Lung (tissue), 16 donors: ENCODE measurements around the gene PMIS2. TPM values are rescaled to one million over a fixed set of nuclear protein-coding genes. Genes with fewer than 3 reads are reported as not detected.

Experiments
- ATAC-seq: fragments of 200-7000 bp; cut with Tn5 transposase; one replicate; pipeline ENCODE4 v1.9.1; 2020; ENCODE audit warnings: moderate number of reproducible peaks; ENCODE audit not compliant: insufficient read depth, low FRiP score
- DNase-seq, 3 donors: peaks; one replicate each; pipeline ENCODE4 v3.0.0-alpha.2; 2013 to 2017
- H3K27ac ChIP-seq, 2 donors: one replicate each; pipeline ENCODE4 v1.5.1; 2013; ENCODE audit warnings: mild to moderate bottlenecking in 2 of 2, moderate library complexity in 2 of 2, control low read depth in 1 of 2, inconsistent platforms in 1 of 2, low read depth in 1 of 2, low read length in 1 of 2
- H3K27me3 ChIP-seq, 3 donors: one replicate each; pipeline ENCODE4 v1.5.1; 2013; ENCODE audit warnings: low read length in 2 of 3; ENCODE audit not compliant: control insufficient read depth in 3 of 3, insufficient read depth in 3 of 3
- H3K36me3 ChIP-seq, 4 donors: one replicate each; pipeline ENCODE4 v1.5.1; 2013; ENCODE audit warnings: low read length in 4 of 4, mild to moderate bottlenecking in 1 of 4, moderate library complexity in 1 of 4; ENCODE audit not compliant: control insufficient read depth in 4 of 4, insufficient read depth in 4 of 4
- H3K4me1 ChIP-seq, 5 donors: one replicate each; pipeline ENCODE4 v1.5.1; 2013; ENCODE audit warnings: low read length in 5 of 5, mild to moderate bottlenecking in 2 of 5, moderate library complexity in 1 of 5; ENCODE audit not compliant: control insufficient read depth in 5 of 5, insufficient read depth in 5 of 5
- H3K4me3 ChIP-seq: one replicate; pipeline ENCODE4 v1.5.1; 2013; ENCODE audit warnings: mild to moderate bottlenecking, control low read depth, moderate library complexity
- H3K9ac ChIP-seq, 2 donors: one replicate each; pipeline ENCODE4 v1.5.1; 2013; ENCODE audit warnings: low read length in 2 of 2, control low read depth in 1 of 2; ENCODE audit not compliant: insufficient read depth in 1 of 2
- H3K9me3 ChIP-seq, 4 donors: one replicate each; pipeline ENCODE4 v1.5.1; 2013; ENCODE audit warnings: low read length in 3 of 4, mild to moderate bottlenecking in 1 of 4, moderate library complexity in 1 of 4; ENCODE audit not compliant: control insufficient read depth in 4 of 4, insufficient read depth in 3 of 4
- CTCF ChIP-seq: IDR thresholded peaks from 2 replicates; pipeline ENCODE4 v1.5.1; 2012; ENCODE audit warnings: mild to moderate bottlenecking; ENCODE audit errors: control extremely low read depth, extremely low read depth
- WGBS, 2 donors: extraction: QIAGEN DNeasy Blood & Tissue Kit; methylation state at CpG; one replicate each; pipeline ENCODE4 v1.1.7; 2013; 5-methylcytosine and 5-hydroxymethylcytosine counted together
- long read RNA-seq, 5 donors: transcript quantifications; one replicate each; lab custom pipeline, GENCODE V29; 2026
- polyA plus RNA-seq, 2 donors: library from polyadenylated mRNA; stranded (reverse); fragments of 200-250 nt; gene quantifications; one replicate each; pipeline ENCODE4 v1.2.1, GENCODE V29; 2013
- total RNA-seq, 2 donors: library from RNA; depleted of rRNA in 1 of 2; stranded (reverse); fragments of >200 nt in 1 of 2; gene quantifications; one replicate each; pipeline ENCODE4 v1.2.1, GENCODE V29; 2014 to 2021
- donor health status: control.
- donor health status: control.
- donor health status: Bipolar disorder and iron deficiency.
- donor health status: healthy.
- donor health status: DM: yes; HTN: yes; CAD: no.

PMIS2 gene
- total RNA-seq (not detected), polyA plus RNA-seq (not detected)
- long read RNA-seq, donor 1: 0 reads
- long read RNA-seq, donor 2: 0 reads
- long read RNA-seq, donor 3: 0 reads
- long read RNA-seq, donor 4: 0 reads
- long read RNA-seq, donor 5: 0 reads

DNA sequence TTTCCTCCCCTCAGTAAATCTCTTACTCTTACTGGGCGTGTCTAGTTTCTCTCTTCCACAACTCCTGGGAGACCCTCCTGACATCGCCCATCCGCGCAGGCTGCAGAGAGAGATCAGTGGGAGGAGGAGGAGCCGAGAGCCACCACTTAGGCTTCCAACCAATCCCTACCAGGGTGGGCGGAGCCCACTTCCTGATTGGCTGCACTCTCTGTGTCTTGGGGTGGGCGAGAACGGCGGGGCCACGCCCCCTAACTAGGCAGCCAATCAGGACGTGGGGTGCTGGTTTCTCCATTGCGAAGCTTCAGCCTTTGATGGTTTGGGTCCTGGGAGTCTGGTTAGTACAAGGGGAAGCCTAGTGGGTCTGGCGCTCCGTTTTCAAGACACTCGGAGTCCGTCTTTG is at the start of gene PMIS2:
Gene PMIS2 (plus strand): TSS at position 326 of the 400 bp plus-strand sequence. CDS start 87 bp downstream, outside the sequence.
- no peak within 1 kb of the TSS for H3K27ac ChIP-seq
- ATAC-seq: no peak
- no peaks in the 10 kb centered on the region for H3K9me3 ChIP-seq
- peaks cover 0 to 4% (median 3%) of the 10 kb centered on the region in 3 donors for H3K27me3 ChIP-seq
- no peak within 1 kb of the TSS for H3K4me3 ChIP-seq
- no peak for TF ChIP-seq CTCF
- H3K4me1 ChIP-seq: no peaks in the 10 kb centered on the region
- 30 to 59% methylated on average over 16 of the region's 16 CpGs for WGBS, 2 donors
- DNase-seq: no peak
- H3K9ac ChIP-seq: no peak within 1 kb of the TSS
- no peaks in the 10 kb centered on the region for H3K36me3 ChIP-seq

- H3K36me3 ChIP-seq: no peaks in the 10 kb centered on the region
- no peak overlapping the region for H3K27ac ChIP-seq
- ATAC-seq (no peak), DNase-seq (no peak)
- TF ChIP-seq CTCF: no peak
- peaks cover 0 to 4% (median 2%) of the 10 kb centered on the region in 3 donors for H3K27me3 ChIP-seq
- H3K9ac ChIP-seq: no peak overlapping the region
- WGBS, 2 donors: 82 to 86% methylated on average over 6 of the region's 6 CpGs
- H3K4me3 ChIP-seq: no peak overlapping the region
- peaks cover 0 to 4% (median 1%) of the 10 kb centered on the region in 5 donors for H3K4me1 ChIP-seq
- H3K9me3 ChIP-seq: peaks cover 0 to 1% (median 0%) of the 10 kb centered on the region in 4 donors
Measured at GRCh38 chr19:35539314-35539713, 46.7 kb upstream of the PMIS2 start.

DNA sequence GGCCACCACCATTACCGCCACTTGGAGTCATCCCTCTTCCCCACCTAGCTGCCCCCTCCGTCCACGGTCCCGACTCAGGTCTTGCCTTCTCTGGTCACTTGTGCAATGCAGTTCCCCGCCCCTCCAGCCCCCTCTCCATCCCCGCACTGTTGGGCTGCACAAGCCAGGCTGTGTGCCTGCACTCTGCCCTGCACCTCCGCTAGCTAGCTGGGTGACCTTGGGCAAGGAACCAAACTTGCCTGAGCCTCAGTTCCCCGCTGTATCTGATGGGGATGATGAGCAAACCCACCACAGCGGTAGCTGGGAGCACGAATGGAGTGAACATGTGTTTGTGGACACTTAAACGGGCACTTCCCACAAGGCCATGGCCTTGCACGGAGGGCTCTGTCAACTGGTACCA is 46.1 kb upstream of the PMIS2 start:
- TF ChIP-seq CTCF: no peak
- Histone ChIP-seq H3K27ac (no peak overlapping the region), H3K4me3 (no peak overlapping the region), H3K36me3 (no peaks in the 10 kb centered on the region), H3K9ac (no peak overlapping the region), H3K27me3 (no peaks in the 10 kb centered on the region), H3K4me1 (peaks cover 0 to 9% (median 7%) of the 10 kb centered on the region in 5 donors), H3K9me3 (peaks cover 0 to 1% (median 0%) of the 10 kb centered on the region in 4 donors)
- WGBS, 2 donors: 93 to 94% methylated on average over 12 of the region's 12 CpGs
- ATAC-seq (no peak), DNase-seq (no peak)
